ENCODE results near the gene SEMA4G. TPM values are rescaled to one million over a fixed set of nuclear protein-coding genes. Genes with fewer than 3 reads are reported as not detected.
A peak's percentile ranks its signal among the peaks of the same experiment; 100 is the strongest.

SEMA4G gene
- total and polyA plus RNA-seq, 2 of the 13 experiments (the other 11 are each of a cell fraction or from before 2014, with no cell fraction given) = 46.2 to 207 TPM

DNA sequence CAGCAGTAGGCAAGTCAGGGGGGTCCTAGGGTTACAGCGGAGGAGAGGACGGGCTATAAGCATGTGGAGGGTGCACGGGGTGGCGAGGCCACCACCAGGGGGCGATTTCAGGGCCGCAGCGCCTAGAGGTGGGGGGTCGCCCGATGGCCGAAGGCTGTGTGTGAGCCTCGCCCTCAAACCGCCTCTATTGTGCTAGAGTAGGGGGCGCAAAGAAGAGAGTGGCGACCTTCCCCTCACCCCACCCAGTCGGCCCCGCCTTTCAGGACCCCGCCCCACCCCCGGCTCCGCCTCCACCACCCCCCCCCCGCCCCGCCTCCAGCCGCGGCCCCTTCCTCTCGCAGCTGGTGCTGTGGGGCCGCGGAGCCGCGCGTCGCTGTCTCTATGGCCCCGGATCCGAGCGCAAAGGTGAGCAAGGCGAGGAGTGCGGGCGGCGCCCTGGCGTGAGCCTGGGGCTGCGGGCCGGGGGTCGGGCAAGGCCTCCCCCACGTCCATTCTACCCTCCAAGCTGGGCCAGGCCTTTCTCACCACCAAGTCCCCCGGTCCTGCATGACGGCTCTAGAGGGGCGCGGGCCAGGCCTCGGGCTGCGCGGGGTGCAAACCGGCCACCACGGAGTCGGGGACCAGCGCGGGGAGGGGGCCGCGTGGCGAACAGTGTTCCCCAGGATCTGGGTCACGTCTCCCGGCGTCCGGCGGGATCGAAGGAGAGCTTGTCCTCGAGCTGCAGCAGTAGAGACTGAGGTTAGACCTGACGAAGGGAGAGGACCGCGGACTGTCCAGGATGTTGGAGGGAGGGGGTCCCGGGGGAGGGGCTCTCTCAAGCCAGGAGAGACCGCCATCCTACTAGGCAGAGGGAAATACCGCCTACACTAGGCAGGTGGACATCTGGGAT lies at the start of gene SEMA4G (continued):
- TF ChIP-seq, protein P1, sequence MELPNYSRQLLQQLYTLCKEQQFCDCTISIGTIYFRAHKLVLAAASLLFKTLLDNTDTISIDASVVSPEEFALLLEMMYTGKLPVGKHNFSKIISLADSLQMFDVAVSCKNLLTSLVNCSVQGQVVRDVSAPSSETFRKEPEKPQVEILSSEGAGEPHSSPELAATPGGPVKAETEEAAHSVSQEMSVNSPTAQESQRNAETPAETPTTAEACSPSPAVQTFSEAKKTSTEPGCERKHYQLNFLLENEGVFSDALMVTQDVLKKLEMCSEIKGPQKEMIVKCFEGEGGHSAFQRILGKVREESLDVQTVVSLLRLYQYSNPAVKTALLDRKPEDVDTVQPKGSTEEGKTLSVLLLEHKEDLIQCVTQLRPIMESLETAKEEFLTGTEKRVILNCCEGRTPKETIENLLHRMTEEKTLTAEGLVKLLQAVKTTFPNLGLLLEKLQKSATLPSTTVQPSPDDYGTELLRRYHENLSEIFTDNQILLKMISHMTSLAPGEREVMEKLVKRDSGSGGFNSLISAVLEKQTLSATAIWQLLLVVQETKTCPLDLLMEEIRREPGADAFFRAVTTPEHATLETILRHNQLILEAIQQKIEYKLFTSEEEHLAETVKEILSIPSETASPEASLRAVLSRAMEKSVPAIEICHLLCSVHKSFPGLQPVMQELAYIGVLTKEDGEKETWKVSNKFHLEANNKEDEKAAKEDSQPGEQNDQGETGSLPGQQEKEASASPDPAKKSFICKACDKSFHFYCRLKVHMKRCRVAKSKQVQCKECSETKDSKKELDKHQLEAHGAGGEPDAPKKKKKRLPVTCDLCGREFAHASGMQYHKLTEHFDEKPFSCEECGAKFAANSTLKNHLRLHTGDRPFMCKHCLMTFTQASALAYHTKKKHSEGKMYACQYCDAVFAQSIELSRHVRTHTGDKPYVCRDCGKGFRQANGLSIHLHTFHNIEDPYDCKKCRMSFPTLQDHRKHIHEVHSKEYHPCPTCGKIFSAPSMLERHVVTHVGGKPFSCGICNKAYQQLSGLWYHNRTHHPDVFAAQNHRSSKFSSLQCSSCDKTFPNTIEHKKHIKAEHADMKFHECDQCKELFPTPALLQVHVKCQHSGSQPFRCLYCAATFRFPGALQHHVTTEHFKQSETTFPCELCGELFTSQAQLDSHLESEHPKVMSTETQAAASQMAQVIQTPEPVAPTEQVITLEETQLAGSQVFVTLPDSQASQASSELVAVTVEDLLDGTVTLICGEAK (IDR thresholded peaks at IDR 0.05) = no peak
- TF ChIP-seq, protein P1 (CRISPR knock-in tag; IDR thresholded peaks at IDR 0.05) = peak; percentile 21
- TF ChIP-seq EHMT2 (IDR thresholded peaks at IDR 0.05; ENCODE audit: borderline replicate concordance, low read depth, low read length) (no peak), TBX2 (CRISPR knock-in tag; IDR thresholded peaks at IDR 0.05; ENCODE audit: borderline replicate concordance) (peak; percentile 56), SAFB2 (CRISPR knock-in tag; IDR thresholded peaks at IDR 0.05; ENCODE audit: borderline replicate concordance, low read depth) (no peak), ZNF569 (CRISPR knock-in tag; IDR thresholded peaks at IDR 0.05; ENCODE audit: borderline replicate concordance) (0 out of 2 replicates have a peak, but pooled peaks have one; percentile 17)
- TF ChIP-seq, protein P2, sequence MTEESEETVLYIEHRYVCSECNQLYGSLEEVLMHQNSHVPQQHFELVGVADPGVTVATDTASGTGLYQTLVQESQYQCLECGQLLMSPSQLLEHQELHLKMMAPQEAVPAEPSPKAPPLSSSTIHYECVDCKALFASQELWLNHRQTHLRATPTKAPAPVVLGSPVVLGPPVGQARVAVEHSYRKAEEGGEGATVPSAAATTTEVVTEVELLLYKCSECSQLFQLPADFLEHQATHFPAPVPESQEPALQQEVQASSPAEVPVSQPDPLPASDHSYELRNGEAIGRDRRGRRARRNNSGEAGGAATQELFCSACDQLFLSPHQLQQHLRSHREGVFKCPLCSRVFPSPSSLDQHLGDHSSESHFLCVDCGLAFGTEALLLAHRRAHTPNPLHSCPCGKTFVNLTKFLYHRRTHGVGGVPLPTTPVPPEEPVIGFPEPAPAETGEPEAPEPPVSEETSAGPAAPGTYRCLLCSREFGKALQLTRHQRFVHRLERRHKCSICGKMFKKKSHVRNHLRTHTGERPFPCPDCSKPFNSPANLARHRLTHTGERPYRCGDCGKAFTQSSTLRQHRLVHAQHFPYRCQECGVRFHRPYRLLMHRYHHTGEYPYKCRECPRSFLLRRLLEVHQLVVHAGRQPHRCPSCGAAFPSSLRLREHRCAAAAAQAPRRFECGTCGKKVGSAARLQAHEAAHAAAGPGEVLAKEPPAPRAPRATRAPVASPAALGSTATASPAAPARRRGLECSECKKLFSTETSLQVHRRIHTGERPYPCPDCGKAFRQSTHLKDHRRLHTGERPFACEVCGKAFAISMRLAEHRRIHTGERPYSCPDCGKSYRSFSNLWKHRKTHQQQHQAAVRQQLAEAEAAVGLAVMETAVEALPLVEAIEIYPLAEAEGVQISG (CRISPR knock-in tag; IDR thresholded peaks at IDR 0.05) = peak; percentile 69
- TF ChIP-seq, protein P3, sequence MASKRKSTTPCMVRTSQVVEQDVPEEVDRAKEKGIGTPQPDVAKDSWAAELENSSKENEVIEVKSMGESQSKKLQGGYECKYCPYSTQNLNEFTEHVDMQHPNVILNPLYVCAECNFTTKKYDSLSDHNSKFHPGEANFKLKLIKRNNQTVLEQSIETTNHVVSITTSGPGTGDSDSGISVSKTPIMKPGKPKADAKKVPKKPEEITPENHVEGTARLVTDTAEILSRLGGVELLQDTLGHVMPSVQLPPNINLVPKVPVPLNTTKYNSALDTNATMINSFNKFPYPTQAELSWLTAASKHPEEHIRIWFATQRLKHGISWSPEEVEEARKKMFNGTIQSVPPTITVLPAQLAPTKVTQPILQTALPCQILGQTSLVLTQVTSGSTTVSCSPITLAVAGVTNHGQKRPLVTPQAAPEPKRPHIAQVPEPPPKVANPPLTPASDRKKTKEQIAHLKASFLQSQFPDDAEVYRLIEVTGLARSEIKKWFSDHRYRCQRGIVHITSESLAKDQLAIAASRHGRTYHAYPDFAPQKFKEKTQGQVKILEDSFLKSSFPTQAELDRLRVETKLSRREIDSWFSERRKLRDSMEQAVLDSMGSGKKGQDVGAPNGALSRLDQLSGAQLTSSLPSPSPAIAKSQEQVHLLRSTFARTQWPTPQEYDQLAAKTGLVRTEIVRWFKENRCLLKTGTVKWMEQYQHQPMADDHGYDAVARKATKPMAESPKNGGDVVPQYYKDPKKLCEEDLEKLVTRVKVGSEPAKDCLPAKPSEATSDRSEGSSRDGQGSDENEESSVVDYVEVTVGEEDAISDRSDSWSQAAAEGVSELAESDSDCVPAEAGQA (IDR thresholded peaks at IDR 0.05; ENCODE audit: low read depth) = no peak
- TF ChIP-seq, protein P3 (CRISPR knock-in tag; IDR thresholded peaks at IDR 0.05; ENCODE audit: borderline replicate concordance) = no peak
